ENCODE results near the gene DPP8.
"Not testable (repeated sequence)": the region's sequence is repeated elsewhere in the genome, so short reads cannot be mapped to it uniquely, and the experiment has no call there.

Gene DPP8

DNA sequence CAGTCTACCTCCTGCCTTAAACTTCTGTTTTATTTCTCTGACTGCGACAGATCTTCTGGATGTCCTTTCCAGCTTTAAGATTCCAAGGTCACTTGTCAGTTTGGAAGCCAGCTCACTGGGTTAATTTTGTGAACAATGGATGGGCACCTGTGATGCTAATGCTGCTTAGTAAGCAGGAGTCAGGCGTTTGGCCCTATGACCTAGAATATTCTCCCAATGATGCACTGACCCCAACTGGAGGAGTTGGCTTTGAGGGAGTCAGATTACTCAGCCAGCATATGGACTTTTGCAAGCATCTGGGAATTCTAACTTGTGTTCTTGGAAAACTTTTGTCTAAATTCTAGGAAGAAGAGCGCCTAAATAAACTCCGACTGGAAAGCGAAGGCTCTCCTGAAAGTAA is 40.8 kb upstream of the DPP8 start:
- Histone ChIP-seq H3K27me3 (ENCODE audit: control insufficient read depth, insufficient read depth, low read length) (no peaks in the 10 kb centered on the region), H2AFZ (no peak overlapping the region), H3K27ac (no peak overlapping the region), H3K4me1 (no peaks in the 10 kb centered on the region), H3K9me3 (ENCODE audit: control insufficient read depth, low read length) (no peaks in the 10 kb centered on the region), H3K36me3 (ENCODE audit: control insufficient read depth, insufficient read depth, low read length) (no peaks in the 10 kb centered on the region), H3K4me2 (ENCODE audit: low read length) (no peak overlapping the region), H3K79me2 (no peaks in the 10 kb centered on the region), H3K4me3 (ENCODE audit: low read depth, low read length) (no peak overlapping the region), H3K9ac (no peak overlapping the region)
- TF ChIP-seq, protein P1, sequence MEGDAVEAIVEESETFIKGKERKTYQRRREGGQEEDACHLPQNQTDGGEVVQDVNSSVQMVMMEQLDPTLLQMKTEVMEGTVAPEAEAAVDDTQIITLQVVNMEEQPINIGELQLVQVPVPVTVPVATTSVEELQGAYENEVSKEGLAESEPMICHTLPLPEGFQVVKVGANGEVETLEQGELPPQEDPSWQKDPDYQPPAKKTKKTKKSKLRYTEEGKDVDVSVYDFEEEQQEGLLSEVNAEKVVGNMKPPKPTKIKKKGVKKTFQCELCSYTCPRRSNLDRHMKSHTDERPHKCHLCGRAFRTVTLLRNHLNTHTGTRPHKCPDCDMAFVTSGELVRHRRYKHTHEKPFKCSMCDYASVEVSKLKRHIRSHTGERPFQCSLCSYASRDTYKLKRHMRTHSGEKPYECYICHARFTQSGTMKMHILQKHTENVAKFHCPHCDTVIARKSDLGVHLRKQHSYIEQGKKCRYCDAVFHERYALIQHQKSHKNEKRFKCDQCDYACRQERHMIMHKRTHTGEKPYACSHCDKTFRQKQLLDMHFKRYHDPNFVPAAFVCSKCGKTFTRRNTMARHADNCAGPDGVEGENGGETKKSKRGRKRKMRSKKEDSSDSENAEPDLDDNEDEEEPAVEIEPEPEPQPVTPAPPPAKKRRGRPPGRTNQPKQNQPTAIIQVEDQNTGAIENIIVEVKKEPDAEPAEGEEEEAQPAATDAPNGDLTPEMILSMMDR (IDR thresholded peaks at IDR 0.05), result no peak

DNA sequence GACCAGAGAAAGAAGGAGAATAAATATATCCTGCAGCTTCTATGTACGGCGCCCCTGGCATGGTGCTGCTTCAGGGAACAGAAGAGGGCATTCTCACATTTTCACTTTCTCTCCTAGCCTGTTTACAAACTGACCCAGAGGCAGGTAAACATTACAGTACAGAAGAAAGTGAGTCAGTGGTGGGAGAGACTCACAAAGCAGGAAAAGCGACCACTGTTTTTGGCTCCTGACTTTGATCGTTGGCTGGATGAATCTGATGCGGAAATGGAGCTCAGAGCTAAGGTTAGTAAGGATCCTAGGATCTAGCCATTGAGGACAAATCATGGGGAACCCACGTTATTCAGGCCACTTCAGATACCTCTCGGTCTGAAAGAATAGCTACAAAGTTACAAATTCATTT is 39.1 kb upstream of the DPP8 start:
- H3K36me3 ChIP-seq (ENCODE audit: control insufficient read depth, insufficient read depth, low read length), result no peaks in the 10 kb centered on the region

DNA sequence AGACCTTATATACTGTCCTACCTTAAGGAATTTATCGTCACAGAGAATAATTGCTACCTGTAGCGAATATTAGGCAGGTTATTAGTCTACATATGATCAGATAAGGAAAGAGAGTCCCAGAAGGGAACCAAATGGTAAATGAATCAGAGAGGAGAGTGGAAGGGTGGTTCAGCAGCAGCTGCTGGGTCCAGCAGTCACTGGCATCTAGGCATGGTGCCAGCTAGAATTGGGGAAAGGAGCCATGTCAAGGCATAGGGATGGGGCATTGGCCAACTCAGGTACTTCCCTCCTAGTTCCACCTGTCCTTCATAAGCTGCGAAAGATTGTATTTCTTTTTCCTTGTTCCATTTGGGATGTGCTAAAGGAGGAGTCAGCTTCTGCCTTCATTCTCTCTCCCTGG is 36.2 kb upstream of the DPP8 start:
- Histone ChIP-seq H3K9me3 (ENCODE audit: control insufficient read depth, low read length) (no peaks in the 10 kb centered on the region), H3K27me3 (ENCODE audit: control insufficient read depth, insufficient read depth, low read length) (no peaks in the 10 kb centered on the region), H2AFZ (no peak overlapping the region), H3K27ac (no peak overlapping the region), H3K4me2 (ENCODE audit: low read length) (no peak overlapping the region), H3K79me2 (no peaks in the 10 kb centered on the region), H3K9ac (no peak overlapping the region), H3K4me1 (no peaks in the 10 kb centered on the region), H3K4me3 (ENCODE audit: low read depth, low read length) (no peak overlapping the region), H3K36me3 (ENCODE audit: control insufficient read depth, insufficient read depth, low read length) (no peaks in the 10 kb centered on the region)
- TF ChIP-seq, protein P1 (IDR thresholded peaks at IDR 0.05), result no peak

More for the DNA sequence above, 39.1 kb upstream of the DPP8 start:
- Histone ChIP-seq H3K27me3 (ENCODE audit: control insufficient read depth, insufficient read depth, low read length) (no peaks in the 10 kb centered on the region), H3K4me3 (ENCODE audit: low read depth, low read length) (no peak overlapping the region), H3K4me1 (no peaks in the 10 kb centered on the region), H2AFZ (no peak overlapping the region), H3K79me2 (no peaks in the 10 kb centered on the region), H3K27ac (no peak overlapping the region), H3K9me3 (ENCODE audit: control insufficient read depth, low read length) (no peaks in the 10 kb centered on the region), H3K4me2 (ENCODE audit: low read length) (no peak overlapping the region), H3K9ac (no peak overlapping the region)
- TF ChIP-seq, protein P1 (IDR thresholded peaks at IDR 0.05), result no peak

DNA sequence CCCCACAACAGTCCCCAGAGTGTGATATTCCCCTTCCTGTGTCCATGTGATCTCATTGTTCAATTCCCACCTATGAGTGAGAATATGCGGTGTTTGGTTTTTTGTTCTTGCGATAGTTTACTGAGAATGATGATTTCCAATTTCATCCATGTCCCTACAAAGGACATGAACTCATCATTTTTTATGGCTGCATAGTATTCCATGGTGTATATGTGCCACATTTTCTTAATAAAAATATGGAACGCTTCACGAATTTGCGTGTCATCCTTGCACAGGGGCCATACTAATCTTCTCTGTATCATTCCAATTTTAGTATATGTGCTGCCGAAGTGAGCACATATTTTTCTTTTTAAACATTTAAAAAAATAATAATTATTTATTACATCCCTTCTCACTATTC is 35.4 kb upstream of the DPP8 start:
- not testable (repeated sequence) for H3K36me3 ChIP-seq (ENCODE audit: control insufficient read depth, insufficient read depth, low read length); H3K27ac ChIP-seq; H2AFZ ChIP-seq; H3K9ac ChIP-seq; H3K4me2 ChIP-seq (ENCODE audit: low read length); H3K79me2 ChIP-seq; H3K4me3 ChIP-seq (ENCODE audit: low read depth, low read length); H3K27me3 ChIP-seq (ENCODE audit: control insufficient read depth, insufficient read depth, low read length); H3K9me3 ChIP-seq (ENCODE audit: control insufficient read depth, low read length); H3K4me1 ChIP-seq

DNA sequence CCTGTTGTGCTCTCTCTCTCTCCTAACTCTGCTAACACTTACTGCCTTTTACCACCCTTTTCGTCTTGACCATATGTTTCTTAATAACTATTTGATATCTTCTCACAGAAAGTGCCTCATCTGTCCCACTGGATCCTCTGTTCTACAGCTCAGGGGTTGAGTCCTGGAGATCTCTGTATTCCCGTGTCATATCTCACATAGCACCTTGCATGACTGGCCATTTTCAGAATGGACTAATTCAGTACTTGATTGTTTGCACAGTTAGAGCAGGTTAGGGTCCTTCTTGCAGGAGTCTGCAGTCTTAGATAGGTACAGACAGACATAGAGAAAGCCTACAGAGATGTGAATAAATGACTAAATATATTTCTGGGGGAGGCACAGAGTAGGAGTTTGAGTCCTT is 33.7 kb upstream of the DPP8 start:
- H3K9ac ChIP-seq, result no peak overlapping the region
- H3K27me3 ChIP-seq (ENCODE audit: control insufficient read depth, insufficient read depth, low read length), result no peaks in the 10 kb centered on the region
- no peaks in the 10 kb centered on the region for H3K4me1 ChIP-seq
- no peaks in the 10 kb centered on the region for H3K79me2 ChIP-seq
- H3K9me3 ChIP-seq (ENCODE audit: control insufficient read depth, low read length), result no peaks in the 10 kb centered on the region
- TF ChIP-seq, protein P1 (IDR thresholded peaks at IDR 0.05), result no peak
- H3K4me2 ChIP-seq (ENCODE audit: low read length), result no peak overlapping the region
- H3K27ac ChIP-seq, result no peak overlapping the region
- no peak overlapping the region for H3K4me3 ChIP-seq (ENCODE audit: low read depth, low read length)
- H3K36me3 ChIP-seq (ENCODE audit: control insufficient read depth, insufficient read depth, low read length), result no peaks in the 10 kb centered on the region
- H2AFZ ChIP-seq, result no peak overlapping the region
